HCT116 (cell line): ENCODE measurements around the gene FRMPD4. TPM values are rescaled to one million over a fixed set of nuclear protein-coding genes. Genes with fewer than 3 reads are reported as not detected.

Experiments
- ATAC-seq: fragments of 200-7000 bp; cut with Tn5 transposase; 2 replicates; pipeline ENCODE4 v1.9.1; 2020; ENCODE audit warnings: mild to moderate bottlenecking, moderate library complexity
- BruUV-seq: library from RNA; stranded (reverse); fragments of 400-500 nt; replicated peaks from 2 replicates; lab custom pipeline; 2021; lab: Mats Ljungman, UMichigan
- CTCF ChIA-PET: fragments of 300-600 bp; sonication (Branson Sonifier 250); formaldehyde crosslinking; loops from one replicate; lab custom pipeline; 2021; ENCODE audit warnings: antibody characterized with exemption; lab: Charles Lee
- POLR2A ChIA-PET: fragments of 300-600, 350-600 bp; sonication (Branson Sonifier 250); formaldehyde crosslinking; loops from one replicate; lab custom pipeline; 2021; ENCODE audit warnings: antibody characterized with exemption; lab: Charles Lee
- RAD21 ChIA-PET, 2 experiments: fragments of 300-600 bp; sonication (Branson Sonifier 250); formaldehyde crosslinking; loops; one replicate each; lab custom pipeline; 2023; ENCODE audit warnings: low total read pairs in 2 of 2; ENCODE audit not compliant: uncharacterized antibody in 2 of 2, unreplicated experiment in 2 of 2, low non-redundant PET in 1 of 2; lab: Charles Lee
- DNase-seq: peaks from one replicate; pipeline ENCODE4 v3.0.0-alpha.2; 2010; ENCODE audit warnings: low read depth, low spot score
- H2AFZ ChIP-seq: fragments of 200-600 bp; shearing (Covaris generic), sonication (generic); 2 replicates; pipeline ENCODE4 v1.6.1; 2017; ENCODE audit warnings: low read depth, mixed run types, mixed read lengths, antibody characterized with exemption, low read length; ENCODE audit not compliant: poor library complexity, severe bottlenecking
- H3K27ac ChIP-seq: 2 replicates; pipeline ENCODE4 v1.5.1; 2012; ENCODE audit warnings: low read depth, low read length
- H3K27me3 ChIP-seq: fragments of 200-600 bp; sonication (generic); 2 replicates; pipeline ENCODE4 v1.6.1; 2016; ENCODE audit warnings: mixed run types, low read length, mixed read lengths; ENCODE audit not compliant: insufficient read depth
- H3K36me3 ChIP-seq, 2 experiments: fragments of 200-500 bp in 1 of 2; fragments of 200-600 bp in 1 of 2; sonication (Bioruptor generic) in 1 of 2; sonication (generic) in 1 of 2; 2 replicates each; pipeline versions ENCODE4 v1.5.1 to v1.6.1; 2014 to 2016; ENCODE audit warnings: low read length in 2 of 2, inconsistent platforms in 1 of 2, mixed read lengths in 1 of 2, mixed run types in 1 of 2; ENCODE audit not compliant: insufficient read depth in 2 of 2, control insufficient read depth in 1 of 2
- H3K4me1 ChIP-seq, 2 experiments: fragments of 200-600 bp in 1 of 2; sonication (generic) in 1 of 2; 2 replicates each; pipeline versions ENCODE4 v1.5.1 to v1.6.1; 2012 to 2017; ENCODE audit warnings: low read length in 2 of 2, inconsistent platforms in 1 of 2, mild to moderate bottlenecking in 1 of 2, mixed read lengths in 1 of 2, mixed run types in 1 of 2, moderate library complexity in 1 of 2; ENCODE audit not compliant: insufficient read depth in 2 of 2, control insufficient read depth in 1 of 2
- H3K4me2 ChIP-seq: fragments of 200-600 bp; sonication (generic); 2 replicates; pipeline ENCODE4 v1.6.1; 2017; ENCODE audit warnings: mixed run types, low read length, mixed read lengths
- H3K4me3 ChIP-seq, 2 experiments: fragments of 200-600 bp in 1 of 2; sonication (generic) in 1 of 2; replicated peaks in 1 of 2; 2 replicates each; pipeline ENCODE4 v1.5.1; 2011 to 2016; ENCODE audit warnings: low read length in 2 of 2, control low read depth in 1 of 2, low read depth in 1 of 2, mild to moderate bottlenecking in 1 of 2, mixed read lengths in 1 of 2, mixed run types in 1 of 2
- H3K79me2 ChIP-seq: fragments of 200-600 bp; sonication (generic); 2 replicates; pipeline ENCODE4 v1.6.1; 2017; ENCODE audit warnings: mild to moderate bottlenecking, mixed run types, low read length, moderate library complexity, mixed read lengths; ENCODE audit not compliant: insufficient read depth
- H3K9ac ChIP-seq: fragments of 200-600 bp; sonication (generic); 2 replicates; pipeline ENCODE4 v1.6.1; 2016; ENCODE audit warnings: low read length, mixed read lengths
- H3K9me2 ChIP-seq: fragments of 200-600 bp; sonication (generic), shearing (Covaris generic); 2 replicates; pipeline ENCODE4 v1.6.1; 2017; ENCODE audit warnings: mixed run types, mild to moderate bottlenecking, moderate library complexity; ENCODE audit not compliant: insufficient read depth
- H3K9me3 ChIP-seq, 2 experiments: fragments of 200-500 bp in 1 of 2; fragments of 200-600 bp in 1 of 2; sonication (Bioruptor generic) in 1 of 2; sonication (generic) in 1 of 2; 2 replicates each; pipeline ENCODE4 v1.6.1; 2014 to 2017; ENCODE audit warnings: low read length in 2 of 2, mixed read lengths in 2 of 2, inconsistent platforms in 1 of 2, low read depth in 1 of 2, mild to moderate bottlenecking in 1 of 2, mixed run types in 1 of 2, moderate library complexity in 1 of 2; ENCODE audit not compliant: control insufficient read depth in 1 of 2, insufficient read depth in 1 of 2
- H4K20me1 ChIP-seq: fragments of 200-600 bp; sonication (generic), shearing (Covaris generic); 2 replicates; pipeline ENCODE4 v1.6.1; 2017; ENCODE audit warnings: mixed run types, mild to moderate bottlenecking, moderate library complexity; ENCODE audit not compliant: insufficient read depth
- CBX3 ChIP-seq: IDR thresholded peaks from 2 replicates; pipeline ENCODE4 v1.6.1; 2012; ENCODE audit warnings: low read depth
- CEBPB ChIP-seq: IDR thresholded peaks from 2 replicates; pipeline ENCODE4 v1.6.1; 2012; ENCODE audit warnings: low read depth
- ELF1 ChIP-seq: IDR thresholded peaks from 2 replicates; pipeline ENCODE4 v1.6.1; 2012; ENCODE audit warnings: low read depth, borderline replicate concordance
- EZH2 ChIP-seq: fragments of 200-600 bp; sonication (generic); IDR thresholded peaks from 2 replicates; pipeline ENCODE4 v1.6.1; 2017; ENCODE audit warnings: antibody characterized with exemption, mixed run types
- EZH2phosphoT487 ChIP-seq: fragments of 200-600 bp; IDR thresholded peaks from 2 replicates; pipeline ENCODE4 v1.6.1; 2018; ENCODE audit warnings: antibody characterized with exemption, borderline replicate concordance
- FOSL1 ChIP-seq: IDR thresholded peaks from 2 replicates; pipeline ENCODE4 v1.6.1; 2012; ENCODE audit warnings: low read depth
- POLR2A ChIP-seq: IDR thresholded peaks from 2 replicates; pipeline ENCODE4 v1.7.0; 2011; ENCODE audit warnings: borderline replicate concordance; ENCODE audit not compliant: insufficient read depth, insufficient read length; ENCODE audit errors: extremely low read depth
- SIN3A ChIP-seq: IDR thresholded peaks from 2 replicates; pipeline ENCODE4 v1.6.1; 2012; ENCODE audit warnings: low read depth
- SRF ChIP-seq: IDR thresholded peaks from 2 replicates; pipeline ENCODE4 v1.6.1; 2012; ENCODE audit warnings: low read depth
- TCF7L2 ChIP-seq: IDR thresholded peaks from 2 replicates; pipeline ENCODE4 v1.7.0; 2011; ENCODE audit warnings: borderline replicate concordance, inconsistent platforms; ENCODE audit not compliant: insufficient read depth, insufficient read length; ENCODE audit errors: extremely low read depth
- YY1 ChIP-seq: IDR thresholded peaks from 2 replicates; pipeline ENCODE4 v1.6.1; 2011; ENCODE audit warnings: low read length, low read depth, moderate library complexity, mild to moderate bottlenecking; ENCODE audit not compliant: insufficient replicate concordance; ENCODE audit errors: extremely low read depth
- ZFX ChIP-seq: fragments of 450-650 bp; IDR thresholded peaks from 2 replicates; pipeline ENCODE4 v1.6.1; 2017
- ZNF274 ChIP-seq: fragments of 200-500 bp; sonication (Bioruptor generic); IDR thresholded peaks from 2 replicates; pipeline ENCODE4 v1.6.1; 2014; ENCODE audit warnings: mild to moderate bottlenecking, low read depth, low read length, inconsistent platforms
- intact Hi-C: fragments of 100-400 bp; cut with micrococcal nuclease; formaldehyde crosslinking; loops from 2 replicates; pipeline ENCODE4 v1.10.0; 2022
- total RNA-seq: library from RNA; stranded (reverse); gene quantifications from one replicate; pipeline ENCODE4 v1.2.1, GENCODE V29; 2021; ENCODE audit not compliant: unreplicated experiment
- TF ChIP-seq, protein P1 (sequence below): IDR thresholded peaks from 2 replicates; pipeline ENCODE4 v1.6.1; 2012; ENCODE audit warnings: low read depth
- TF ChIP-seq, protein P2 (sequence below): IDR thresholded peaks from 2 replicates; pipeline ENCODE4 v1.6.1; 2012
- TF ChIP-seq, protein P3 (sequence below): IDR thresholded peaks from 2 replicates; pipeline ENCODE4 v1.6.1; 2011; ENCODE audit warnings: mild to moderate bottlenecking, low read length, moderate library complexity; ENCODE audit not compliant: insufficient replicate concordance; ENCODE audit errors: extremely low read depth

Gene FRMPD4
- total RNA-seq, 1 experiment from 2014 or later = not detected

DNA sequence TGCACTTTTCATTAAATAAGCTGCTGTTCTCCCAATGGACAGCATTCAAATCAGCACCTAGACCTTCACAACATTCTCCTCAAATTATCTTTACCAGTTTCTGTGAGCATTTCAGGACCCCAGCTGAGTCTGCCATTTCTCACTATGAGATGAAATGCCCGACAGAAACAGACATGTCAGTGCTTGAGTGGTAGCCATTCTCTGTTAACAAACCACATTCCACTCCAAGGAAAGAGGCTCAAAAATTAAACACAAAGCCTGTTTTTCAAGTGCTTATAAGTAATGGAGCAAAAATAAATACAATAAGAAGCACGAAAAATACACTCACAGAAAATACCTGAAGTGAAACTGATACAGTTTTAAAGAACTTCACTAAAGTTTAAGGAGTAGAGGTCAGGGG, 332.8 kb downstream of the FRMPD4 start:
- Histone ChIP-seq H2AFZ (no peak overlapping the region), H3K4me2 (no peak overlapping the region), H3K27ac (no peak overlapping the region)

More for the DNA sequence above, 332.8 kb downstream of the FRMPD4 start:
- Histone ChIP-seq H3K27me3 (no peaks in the 10 kb centered on the region), H3K36me3 (no peaks in the 10 kb centered on the region), H3K9ac (no peak overlapping the region), H4K20me1 (no peaks in the 10 kb centered on the region), H3K9me2 (no peaks in the 10 kb centered on the region), H3K79me2 (no peaks in the 10 kb centered on the region), H3K4me3 (no peak overlapping the region), H3K9me3 (no peaks in the 10 kb centered on the region), H3K4me1 (no peaks in the 10 kb centered on the region)
- no TSS peak for BruUV-seq
- intact Hi-C loops = no loop called here
- ATAC-seq = no peak
- ChIA-PET POLR2A (no interaction called here), RAD21 (no interaction called here), CTCF (no interaction called here)
- TF ChIP-seq TCF7L2 = no peak
- TF ChIP-seq CEBPB = no peak
- TF ChIP-seq EZH2 = no peak
- no peak for TF ChIP-seq ZNF274
- no peak for TF ChIP-seq ELF1
- TF ChIP-seq SRF = no peak
- TF ChIP-seq, protein P1, sequence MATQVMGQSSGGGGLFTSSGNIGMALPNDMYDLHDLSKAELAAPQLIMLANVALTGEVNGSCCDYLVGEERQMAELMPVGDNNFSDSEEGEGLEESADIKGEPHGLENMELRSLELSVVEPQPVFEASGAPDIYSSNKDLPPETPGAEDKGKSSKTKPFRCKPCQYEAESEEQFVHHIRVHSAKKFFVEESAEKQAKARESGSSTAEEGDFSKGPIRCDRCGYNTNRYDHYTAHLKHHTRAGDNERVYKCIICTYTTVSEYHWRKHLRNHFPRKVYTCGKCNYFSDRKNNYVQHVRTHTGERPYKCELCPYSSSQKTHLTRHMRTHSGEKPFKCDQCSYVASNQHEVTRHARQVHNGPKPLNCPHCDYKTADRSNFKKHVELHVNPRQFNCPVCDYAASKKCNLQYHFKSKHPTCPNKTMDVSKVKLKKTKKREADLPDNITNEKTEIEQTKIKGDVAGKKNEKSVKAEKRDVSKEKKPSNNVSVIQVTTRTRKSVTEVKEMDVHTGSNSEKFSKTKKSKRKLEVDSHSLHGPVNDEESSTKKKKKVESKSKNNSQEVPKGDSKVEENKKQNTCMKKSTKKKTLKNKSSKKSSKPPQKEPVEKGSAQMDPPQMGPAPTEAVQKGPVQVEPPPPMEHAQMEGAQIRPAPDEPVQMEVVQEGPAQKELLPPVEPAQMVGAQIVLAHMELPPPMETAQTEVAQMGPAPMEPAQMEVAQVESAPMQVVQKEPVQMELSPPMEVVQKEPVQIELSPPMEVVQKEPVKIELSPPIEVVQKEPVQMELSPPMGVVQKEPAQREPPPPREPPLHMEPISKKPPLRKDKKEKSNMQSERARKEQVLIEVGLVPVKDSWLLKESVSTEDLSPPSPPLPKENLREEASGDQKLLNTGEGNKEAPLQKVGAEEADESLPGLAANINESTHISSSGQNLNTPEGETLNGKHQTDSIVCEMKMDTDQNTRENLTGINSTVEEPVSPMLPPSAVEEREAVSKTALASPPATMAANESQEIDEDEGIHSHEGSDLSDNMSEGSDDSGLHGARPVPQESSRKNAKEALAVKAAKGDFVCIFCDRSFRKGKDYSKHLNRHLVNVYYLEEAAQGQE = no peak
- TF ChIP-seq FOSL1 = no peak
- TF ChIP-seq CBX3 = no peak
- TF ChIP-seq, protein P2, sequence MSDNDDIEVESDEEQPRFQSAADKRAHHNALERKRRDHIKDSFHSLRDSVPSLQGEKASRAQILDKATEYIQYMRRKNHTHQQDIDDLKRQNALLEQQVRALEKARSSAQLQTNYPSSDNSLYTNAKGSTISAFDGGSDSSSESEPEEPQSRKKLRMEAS = no peak
- TF ChIP-seq SIN3A = no peak
- TF ChIP-seq EZH2phosphoT487 = no peak
- TF ChIP-seq, protein P3, sequence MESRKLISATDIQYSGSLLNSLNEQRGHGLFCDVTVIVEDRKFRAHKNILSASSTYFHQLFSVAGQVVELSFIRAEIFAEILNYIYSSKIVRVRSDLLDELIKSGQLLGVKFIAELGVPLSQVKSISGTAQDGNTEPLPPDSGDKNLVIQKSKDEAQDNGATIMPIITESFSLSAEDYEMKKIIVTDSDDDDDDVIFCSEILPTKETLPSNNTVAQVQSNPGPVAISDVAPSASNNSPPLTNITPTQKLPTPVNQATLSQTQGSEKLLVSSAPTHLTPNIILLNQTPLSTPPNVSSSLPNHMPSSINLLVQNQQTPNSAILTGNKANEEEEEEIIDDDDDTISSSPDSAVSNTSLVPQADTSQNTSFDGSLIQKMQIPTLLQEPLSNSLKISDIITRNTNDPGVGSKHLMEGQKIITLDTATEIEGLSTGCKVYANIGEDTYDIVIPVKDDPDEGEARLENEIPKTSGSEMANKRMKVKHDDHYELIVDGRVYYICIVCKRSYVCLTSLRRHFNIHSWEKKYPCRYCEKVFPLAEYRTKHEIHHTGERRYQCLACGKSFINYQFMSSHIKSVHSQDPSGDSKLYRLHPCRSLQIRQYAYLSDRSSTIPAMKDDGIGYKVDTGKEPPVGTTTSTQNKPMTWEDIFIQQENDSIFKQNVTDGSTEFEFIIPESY = no peak
- no peak for TF ChIP-seq ZFX
- TF ChIP-seq POLR2A = no peak
- no peak for TF ChIP-seq YY1
- DNase-seq = no peak
